ENCODE data around the gene TMEM94.
A peak's percentile ranks its signal among the peaks of the same experiment; 100 is the strongest.
"Not testable (repeated sequence)": the region's sequence is repeated elsewhere in the genome, so short reads cannot be mapped to it uniquely, and the experiment has no call there.

The TMEM94 gene

DNA sequence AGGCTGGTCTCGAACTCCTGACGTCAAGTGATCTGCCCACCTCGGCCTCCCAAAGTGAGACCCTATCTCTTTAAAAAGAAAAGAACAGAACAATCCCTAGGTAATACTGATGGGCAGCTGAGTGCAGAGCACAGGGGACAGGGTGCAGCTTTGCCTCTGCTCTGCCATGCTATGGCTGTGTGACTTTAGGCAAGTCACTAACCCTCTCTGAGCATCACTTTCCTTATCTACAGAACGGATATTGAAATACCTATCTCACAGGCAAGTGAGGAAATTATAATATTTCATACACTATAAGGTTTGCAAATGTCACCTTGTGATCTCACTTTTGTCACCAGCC, 54.8 kb downstream of the TMEM94 start:
- DNase-seq (ENCODE audit: low read depth in 2 of 2): no peak

DNA sequence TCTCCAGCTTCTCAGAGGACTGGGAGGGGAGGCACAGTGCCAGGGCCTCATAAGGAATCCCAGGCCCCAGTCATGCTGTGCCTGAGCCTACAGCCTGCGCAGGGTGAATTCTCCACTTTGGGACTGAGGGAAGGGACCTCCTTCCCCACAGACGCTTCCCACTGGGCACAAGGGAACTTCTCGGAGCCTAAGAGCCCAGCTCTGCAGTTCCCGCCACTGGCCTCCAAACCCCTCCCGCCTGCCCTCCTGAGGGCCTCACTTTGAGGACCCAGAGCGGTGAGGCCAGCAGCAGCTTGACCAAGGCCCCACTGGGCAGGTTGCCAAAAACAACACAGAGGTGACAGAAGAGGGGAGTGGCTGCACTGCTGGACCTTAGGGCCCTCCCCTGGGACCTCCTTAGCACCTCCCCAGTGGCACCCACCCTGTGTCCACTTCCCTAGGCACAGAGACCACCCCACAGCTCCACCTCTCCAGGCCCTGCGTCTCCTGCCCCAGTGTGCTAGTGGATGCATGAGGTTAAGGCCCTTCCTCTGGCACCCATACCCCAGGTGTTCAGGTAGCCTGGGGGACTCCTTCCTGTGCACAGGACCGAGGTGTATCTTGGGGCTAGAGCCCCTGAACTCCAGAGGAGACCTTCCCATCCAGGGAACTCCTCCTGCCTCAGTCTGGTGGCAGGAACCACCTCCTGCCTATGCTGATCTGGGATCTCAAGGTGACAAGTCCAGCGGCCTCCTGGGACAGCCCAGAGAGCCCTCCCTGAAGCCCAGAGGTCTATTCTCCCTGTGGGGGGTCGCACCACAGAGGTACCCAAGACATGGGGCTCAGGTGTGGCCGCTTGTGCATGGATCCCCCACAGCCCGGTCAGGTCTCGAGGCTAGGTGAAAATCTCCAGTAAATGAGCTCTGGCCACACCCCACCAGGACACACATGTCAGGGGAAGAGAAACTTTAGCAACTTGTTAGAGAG, 55.5 kb downstream of the TMEM94 start:
- no peak for DNase-seq (ENCODE audit: low read depth in 2 of 2)

DNA sequence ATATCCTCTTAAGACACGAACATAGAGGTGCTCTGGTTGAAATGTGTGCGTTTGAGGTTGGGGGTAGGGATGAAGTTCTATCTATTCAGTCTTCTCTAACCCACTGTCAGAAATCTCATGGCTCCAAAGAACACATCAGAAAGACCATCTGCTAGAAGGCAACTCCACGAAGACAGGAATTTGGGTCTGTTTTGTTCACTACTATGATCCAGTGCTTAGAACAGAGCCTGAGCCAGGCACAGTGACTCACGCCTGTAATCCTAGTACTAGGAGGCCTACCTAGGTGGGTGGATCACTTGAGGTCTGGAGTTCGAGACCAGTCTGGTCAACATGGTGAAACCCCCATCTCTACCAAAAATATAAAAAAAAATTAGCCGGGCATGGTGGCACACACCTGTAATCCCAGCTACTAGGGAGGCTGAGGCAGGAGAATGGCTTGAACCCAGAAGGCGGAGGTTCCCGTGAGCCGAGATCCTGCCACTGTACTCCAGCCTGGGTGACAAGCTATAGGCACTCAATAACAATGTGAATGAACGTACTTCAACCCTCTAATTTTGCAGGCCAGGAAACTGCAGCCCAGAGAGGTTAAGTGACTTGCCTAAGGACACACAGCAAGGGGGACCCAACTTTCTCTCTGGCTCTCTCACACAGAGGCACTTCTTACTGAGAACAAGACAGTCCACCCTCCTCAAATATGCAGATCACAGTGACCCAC, 56.6 kb downstream of the TMEM94 start:
- DNase-seq (ENCODE audit: low read depth in 2 of 2): no peak

DNA sequence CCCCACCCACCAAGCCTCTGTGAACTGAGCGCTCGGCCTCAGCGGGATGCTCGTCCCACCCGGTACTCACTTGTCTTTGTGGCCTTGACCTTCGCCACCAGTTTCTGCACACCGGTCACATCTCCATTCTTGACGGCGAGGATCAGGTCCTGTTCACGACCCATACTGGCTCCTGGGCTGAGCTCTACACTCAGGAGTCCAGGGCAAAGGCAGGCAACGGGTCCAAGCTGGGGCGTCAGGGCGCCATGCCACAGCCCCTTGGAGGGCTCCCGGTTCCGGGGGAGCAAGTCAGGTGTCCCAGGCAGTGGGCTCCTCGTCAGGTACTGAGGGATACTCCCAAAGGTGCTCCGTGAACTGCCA, 57.2 kb downstream of the TMEM94 start:
- DNase-seq (ENCODE audit: low read depth in 2 of 2): no peak

DNA sequence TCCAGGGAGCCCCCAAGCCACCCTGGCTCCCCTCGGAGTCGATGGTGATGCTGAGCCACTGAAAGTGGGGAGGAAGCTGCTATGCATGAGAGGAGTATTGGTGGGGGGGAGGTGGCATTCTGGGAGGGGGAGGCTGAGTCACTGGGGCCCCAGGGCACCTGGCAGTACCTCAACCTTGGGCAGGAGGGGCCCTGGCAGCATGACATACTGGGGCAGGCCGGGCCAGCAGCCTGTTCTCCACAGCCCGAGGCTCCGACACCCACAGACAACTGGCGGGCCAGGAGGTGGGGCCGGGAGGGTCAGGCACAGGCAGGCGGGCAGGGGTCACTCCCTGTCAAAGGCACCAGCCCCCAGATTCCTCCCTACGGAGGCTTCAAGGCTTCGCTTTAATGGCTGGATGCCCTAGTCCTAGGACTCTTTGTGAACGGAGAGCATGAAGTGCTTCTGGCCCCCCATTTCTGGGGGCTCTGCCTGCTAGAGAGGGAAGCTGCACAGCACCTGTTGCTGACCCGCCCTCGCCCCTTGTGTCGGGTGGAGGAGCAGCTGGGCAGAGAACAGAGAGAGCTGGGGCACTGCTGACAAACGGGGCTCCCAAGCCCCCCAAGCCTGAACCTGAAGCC, 58.0 kb downstream of the TMEM94 start:
- no peak for DNase-seq (ENCODE audit: low read depth in 2 of 2)

DNA sequence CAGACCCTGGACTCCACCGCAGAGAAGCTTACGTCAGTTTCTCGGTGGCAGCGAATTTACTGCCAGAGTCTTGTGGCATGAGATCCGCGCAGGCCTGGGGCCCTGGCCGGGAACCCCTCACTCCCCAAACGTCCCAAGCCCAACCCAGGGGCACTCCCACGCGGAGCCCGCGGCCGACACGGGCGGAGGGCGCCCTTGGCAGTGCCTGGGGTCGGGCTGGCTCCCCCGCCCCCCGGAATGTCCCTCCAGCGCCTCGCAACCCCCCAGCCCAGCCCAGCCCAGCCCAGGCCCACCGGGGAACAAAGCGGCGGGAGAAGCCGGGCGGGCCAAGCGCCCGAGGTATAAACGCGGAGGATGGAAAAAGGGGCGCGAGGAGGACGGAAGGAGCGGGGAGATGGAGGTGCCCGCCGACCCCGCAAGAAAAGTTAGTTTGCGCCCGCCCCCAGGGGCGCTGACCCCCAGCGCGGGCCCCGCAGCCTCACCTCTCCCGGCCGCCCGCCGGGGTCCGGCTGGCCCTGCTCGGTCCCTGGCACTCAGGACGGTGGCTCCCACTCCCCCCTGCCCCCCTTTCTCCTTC, 58.6 kb downstream of the TMEM94 start:
- DNase-seq (ENCODE audit: low read depth in 2 of 2): no peak

DNA sequence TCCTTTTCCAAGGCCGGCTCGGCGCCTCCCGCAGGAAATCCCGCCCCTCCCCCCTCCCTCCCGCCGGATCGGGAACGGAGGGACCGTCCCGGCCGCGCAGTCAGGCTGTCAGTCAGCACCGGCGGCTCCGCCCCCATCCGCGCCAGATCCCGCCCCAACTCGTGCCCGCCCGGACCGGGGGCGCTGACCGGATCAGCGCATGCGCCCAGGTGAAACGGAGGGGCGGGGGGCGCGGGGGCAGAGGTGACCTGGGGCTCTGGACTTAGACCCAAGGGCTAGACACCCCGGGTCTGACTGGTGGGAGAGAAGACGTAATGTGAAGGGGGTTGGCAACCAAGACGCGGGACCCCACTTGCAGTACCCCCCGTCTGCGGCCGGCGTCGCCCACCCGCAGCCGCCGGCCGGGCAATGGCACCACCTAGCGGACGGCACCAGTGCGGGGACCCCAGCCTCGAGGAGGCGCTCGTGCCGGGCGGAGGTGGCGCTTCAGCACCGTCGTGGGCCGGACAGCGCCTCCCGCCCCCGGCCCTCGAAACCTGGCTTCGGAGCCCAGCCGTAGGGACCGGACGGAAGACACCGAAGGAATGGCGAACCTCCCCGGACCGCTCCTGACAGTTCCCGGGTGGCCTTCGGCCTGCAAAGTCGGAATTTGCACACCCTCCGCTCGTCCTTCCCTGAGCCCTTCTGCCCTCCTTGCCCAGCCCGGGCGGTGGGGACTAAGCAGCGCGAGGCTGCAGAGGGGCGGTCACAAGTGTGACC, 59.2 kb downstream of the TMEM94 start, which contains the start of gene CASKIN2:
Gene CASKIN2 (minus strand): TSS at position 42 of the 759 bp plus-strand sequence. CDS start 1,733 bp downstream, outside the sequence.
- peak; percentile 60 for DNase-seq (ENCODE audit: low read depth in 2 of 2)

DNA sequence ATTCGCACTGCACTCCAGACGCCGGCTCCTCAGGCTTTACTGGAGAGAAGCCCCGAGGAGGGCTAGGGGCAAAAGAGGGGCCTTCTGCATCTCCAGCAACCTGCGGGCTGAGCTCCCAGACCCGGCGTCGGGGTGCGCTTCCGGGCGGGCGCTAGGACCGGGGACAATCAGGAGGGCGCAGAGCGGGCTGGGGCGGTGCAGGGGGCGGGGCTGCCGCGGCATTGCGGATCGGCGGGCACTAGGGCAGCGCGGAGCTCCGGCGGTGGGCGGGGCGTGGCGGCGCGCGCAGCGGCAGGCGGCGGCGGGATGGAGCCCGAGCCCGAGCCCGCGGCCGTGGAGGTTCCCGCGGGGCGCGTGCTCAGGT, 59.8 kb downstream of the TMEM94 start, which contains the start of gene TSEN54:
Gene TSEN54 (plus strand): TSS at position 274 of the 364 bp plus-strand sequence. CDS start 33 bp downstream, at position 307.
- peak; percentile 88 to 92 for DNase-seq (ENCODE audit: low read depth in 2 of 2)

DNA sequence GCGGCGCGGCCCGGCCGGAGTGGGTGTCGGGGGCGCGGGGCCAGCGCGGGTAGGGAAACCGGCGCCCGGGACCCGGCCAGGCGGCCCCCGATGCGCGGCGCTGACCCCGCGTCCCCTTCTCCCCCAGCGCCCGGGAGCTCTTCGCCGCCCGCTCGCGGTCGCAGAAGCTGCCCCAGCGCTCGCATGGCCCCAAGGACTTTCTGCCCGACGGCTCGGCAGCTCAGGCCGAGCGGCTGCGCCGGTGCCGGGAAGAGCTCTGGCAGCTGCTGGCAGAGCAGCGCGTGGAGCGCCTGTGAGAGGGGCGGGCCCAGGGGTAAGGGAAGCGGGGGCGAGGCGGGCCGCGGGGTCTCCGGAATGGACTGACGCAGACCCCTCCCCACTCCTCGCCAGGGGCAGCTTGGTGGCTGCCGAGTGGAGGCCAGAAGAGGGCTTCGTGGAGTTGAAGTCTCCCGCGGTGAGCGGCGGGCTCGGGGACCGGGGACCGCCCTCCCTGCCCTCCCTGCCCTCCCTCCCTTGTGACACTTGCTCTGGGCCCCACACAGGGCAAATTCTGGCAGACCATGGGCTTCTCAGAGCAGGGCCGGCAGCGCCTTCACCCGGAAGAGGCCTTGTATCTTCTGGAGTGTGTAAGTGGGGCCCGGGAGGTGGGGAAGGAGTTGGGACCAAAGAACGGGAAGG, 60.3 kb downstream of the TMEM94 start:
- no peak for DNase-seq (ENCODE audit: low read depth in 2 of 2)

DNA sequence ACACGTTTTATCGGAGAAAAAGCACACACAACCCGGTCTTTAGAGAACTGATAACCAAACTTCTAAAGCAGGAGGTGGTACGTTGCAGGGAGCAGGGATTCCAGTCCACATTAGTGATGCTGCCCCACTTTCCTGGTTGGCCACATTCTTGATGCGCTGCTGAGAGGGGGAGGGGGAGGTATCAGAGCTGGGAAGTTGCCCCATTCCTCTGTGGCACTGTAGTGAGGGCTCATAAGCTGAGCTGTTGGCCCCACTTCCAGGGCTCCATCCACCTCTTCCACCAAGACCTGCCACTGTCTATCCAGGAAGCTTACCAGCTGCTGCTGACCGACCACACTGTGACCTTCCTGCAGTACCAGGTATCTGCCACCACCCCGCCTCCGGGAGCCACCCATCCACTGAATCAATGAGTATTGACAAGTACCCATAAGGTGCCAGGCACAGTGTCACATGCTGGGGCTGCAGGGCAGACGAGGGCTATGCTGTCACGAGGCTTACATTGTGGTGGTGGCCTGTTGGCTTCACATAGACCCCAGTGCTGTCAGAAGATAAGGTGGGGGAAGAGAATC, 60.9 kb downstream of the TMEM94 start:
- DNase-seq (ENCODE audit: low read depth in 2 of 2): no peak

DNA sequence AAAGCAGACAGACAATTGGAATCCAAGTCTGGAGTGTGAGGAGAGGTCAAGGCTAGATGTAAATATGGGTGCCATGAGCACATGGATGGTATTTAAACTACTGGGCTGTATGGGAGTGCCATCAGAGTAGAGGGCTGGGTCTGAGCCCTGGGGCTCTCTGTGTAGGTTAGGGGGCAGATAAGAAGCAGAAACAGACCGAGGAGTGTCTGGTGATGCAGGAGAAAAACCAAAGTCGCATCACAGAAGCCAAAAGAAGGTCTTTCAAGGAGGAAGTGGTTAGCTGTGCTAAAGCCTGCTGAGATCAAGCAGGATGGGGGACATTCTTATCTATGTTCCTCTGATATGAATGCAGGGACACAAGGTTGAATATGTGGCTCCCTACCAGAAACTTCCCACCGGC, 61.8 kb downstream of the TMEM94 start:
- no peak for DNase-seq (ENCODE audit: low read depth in 2 of 2)

DNA sequence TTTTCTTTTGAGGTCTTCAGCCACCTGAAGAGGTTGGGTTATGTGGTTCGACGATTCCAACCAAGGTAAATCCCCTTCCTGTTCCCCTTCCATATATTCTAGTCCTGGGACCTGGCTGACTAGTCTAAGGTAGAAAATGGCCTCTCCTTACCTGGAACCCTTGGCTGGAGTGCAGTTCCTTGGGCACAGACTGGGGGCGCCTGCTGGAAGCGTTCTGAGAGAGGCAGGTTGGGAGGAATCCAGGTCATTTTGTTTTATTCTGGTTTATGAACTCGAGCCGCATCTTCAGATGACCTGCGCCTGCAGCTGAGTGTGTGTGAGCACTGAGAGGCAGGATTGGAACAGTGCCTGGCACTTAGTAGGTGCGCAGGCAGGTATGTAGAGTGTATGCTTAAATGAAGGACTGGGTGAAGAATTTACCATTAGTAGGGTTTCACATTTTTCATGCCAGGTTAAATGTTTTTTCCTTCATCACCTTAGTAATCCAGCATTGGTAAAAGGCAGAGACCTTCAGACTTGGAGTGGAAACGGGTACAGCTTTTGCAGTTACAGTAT, 62.6 kb downstream of the TMEM94 start:
- DNase-seq (ENCODE audit: low read depth in 2 of 2): no peak

DNA sequence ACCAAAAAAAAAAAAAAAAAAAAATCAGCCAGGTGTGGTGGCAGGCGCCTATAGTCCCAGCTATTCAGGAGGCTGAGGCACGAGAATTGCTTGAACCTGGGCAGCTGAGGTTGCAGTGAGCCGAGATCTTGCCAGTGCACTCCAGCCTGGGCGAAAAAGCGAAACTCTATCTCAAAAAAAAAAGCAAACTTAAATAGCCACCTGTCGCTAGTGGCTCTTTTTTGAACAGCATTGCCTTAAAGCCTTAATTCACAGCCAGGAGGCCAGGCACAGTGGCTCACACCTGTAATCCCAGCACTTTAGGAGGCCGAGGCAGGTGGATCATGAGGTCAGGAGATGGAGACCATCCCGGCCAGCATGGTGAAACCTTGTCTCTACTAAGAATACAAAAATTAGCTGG, 64.0 kb downstream of the TMEM94 start:
- not testable (repeated sequence) for DNase-seq (ENCODE audit: low read depth in 2 of 2)

DNA sequence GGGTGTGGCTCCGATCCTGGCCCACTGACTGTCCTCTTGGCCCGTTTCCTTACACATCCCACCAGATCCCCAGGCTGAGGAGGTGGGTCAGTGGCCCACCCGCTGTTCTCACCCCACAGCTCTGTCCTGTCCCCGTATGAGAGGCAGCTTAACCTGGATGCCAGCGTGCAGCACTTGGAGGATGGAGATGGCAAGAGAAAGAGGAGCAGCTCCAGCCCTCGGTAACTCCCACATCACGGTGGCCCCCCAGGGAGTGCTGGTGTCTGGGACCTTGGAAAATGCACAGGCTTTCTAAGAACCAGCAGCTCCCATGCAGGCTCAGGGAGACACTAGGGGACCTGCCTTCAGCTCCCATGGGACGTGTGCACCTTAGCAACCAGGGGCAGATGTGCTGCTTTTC, 64.9 kb downstream of the TMEM94 start:
- DNase-seq (ENCODE audit: low read depth in 2 of 2): no peak

DNA sequence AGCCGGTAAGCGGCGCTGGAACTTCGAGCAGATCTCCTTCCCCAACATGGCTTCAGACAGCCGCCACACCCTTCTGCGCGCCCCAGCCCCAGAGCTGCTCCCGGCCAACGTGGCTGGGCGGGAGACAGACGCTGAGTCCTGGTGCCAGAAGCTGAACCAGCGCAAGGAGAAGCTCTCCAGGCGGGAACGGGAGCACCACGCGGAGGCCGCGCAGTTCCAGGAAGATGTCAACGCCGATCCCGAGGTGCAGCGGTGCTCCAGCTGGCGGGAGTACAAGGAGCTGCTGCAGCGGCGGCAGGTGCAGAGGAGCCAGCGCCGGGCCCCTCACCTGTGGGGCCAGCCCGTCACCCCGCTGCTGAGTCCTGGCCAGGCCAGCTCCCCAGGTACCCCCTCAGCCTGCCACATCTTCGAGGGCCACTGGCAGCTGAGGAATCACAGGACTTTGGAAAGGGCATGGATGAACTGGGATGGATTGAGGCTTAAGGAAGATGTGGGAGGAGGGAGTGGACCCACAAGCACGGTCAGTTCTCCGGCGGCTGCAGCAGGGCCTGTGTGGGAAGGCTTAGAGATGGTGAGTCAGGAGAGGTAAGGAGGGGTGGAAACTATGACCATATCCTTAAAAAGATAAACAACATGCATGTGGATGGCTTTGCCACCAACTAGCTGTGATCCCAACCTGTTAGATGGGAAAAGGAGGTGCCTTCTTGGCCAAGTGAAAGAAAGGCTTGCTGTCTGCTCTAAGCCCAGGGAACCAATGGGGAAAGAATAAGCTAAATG, 65.7 kb downstream of the TMEM94 start:
- no peak for DNase-seq (ENCODE audit: low read depth in 2 of 2)

DNA sequence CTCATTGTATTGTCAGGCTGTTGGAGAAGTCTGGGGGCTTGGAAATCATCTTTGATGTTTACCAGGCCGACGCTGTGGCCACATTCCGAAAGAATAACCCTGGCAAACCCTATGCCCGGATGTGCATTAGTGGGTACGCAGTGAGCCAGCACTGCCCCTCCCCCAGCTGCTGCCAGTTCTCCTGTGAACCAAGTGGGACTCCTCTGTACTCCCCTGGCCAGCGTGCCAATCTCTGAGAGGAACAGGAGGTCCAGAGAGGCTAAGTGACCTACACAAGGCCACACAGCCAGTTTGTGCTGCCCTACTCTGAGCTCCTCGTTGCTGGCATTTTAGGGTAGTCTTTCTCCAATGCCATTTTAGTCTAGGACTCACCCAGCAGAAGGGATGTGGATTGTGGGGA, 67.2 kb downstream of the TMEM94 start:
- no peak for DNase-seq (ENCODE audit: low read depth in 2 of 2)

DNA sequence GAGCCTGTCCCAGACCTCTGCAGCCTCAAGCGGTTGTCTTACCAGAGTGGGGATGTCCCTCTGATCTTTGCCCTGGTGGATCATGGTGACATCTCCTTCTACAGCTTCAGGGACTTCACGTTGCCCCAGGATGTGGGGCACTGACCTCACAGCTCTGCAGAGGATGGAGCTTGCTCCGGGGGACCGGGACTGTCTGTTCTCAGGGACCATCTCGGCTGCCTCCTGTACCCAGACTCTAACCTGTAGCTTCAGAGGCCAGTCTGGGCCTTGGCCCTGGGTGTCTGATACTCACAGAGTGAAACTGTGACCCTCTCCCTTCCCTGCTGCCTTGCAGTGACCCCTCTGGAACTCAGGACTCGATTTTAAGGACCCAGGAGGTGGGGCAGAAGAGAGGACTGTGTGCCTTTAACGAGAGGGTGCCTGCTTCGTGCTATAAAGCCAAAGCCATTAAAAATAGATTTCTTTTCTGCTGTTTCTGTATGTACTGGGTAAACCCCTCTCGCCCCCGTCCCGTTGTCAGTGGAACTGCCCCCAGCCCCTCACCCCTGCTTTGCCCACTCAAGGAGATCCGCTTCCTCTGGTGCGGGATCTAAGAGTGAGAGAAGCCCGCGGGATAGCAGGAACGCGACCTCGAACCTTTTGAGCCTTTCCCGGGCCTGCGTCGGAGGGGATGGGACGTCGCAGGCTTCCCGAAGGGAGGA, 68.0 kb downstream of the TMEM94 start:
- no peak for DNase-seq (ENCODE audit: low read depth in 2 of 2)

DNA sequence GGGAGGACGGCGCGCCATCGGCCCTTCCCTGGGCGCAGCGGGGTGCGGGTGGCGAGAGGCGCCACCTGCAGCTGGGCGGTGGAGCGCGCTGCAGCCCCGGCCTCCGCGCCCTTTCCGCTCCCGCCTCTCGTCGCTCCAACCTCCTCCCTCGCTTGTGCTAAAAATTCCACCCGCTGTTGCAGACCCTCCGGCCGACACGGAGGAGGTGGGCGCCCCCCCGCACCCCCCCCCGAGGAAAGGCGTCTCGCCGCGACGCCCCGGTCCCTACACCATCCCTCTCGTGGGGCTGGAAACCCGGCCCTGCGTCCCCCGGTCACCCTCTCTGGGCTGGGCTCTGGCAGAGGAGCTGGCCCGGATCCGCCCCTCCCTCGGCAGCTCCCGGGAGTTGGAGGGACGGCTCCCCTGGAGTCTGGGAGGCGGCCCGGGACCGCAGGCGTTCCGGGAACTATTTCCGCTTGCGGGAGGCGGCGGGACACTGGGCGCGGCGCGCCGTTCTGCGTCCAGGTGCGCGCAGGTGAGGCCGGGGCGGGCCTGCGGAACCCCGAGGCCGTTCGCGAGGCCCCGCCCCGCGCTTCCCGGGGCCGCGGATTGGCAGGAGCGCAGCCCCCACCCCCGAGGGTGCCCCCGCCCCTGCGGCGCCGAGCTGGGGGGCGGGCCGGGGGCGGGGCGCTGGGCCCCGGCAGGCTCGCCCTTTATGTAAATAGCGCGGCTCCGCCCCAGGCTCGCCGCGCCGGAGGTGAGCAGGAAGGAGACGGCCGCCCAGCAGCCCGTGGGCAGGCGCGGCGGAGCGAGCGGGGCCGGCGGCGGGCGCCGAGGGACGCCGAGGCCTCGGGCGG, 68.8 kb downstream of the TMEM94 start, which contains the start of gene LLGL2:
Gene LLGL2 (plus strand): TSS at position 728 of the 836 bp plus-strand sequence. CDS start 17,730 bp downstream, outside the sequence.
- DNase-seq (ENCODE audit: low read depth in 2 of 2): peak; percentile 65 to 66

Measured in activated CD8-positive, alpha-beta memory T cell treated with anti-CD3 and anti-CD28 coated beads for 4 hours (primary cell).